HuH-7 (cell line): ENCODE measurements around the gene STK32C.
"Not testable (repeated sequence)": the region's sequence is repeated elsewhere in the genome, so short reads cannot be mapped to it uniquely, and the experiment has no call there.

Experiments used
- DNase-seq: peaks from one replicate; pipeline ENCODE4 v3.0.0; 2011; ENCODE audit warnings: low spot score

The STK32C gene

GRCh38 chr10:132301371-132302330 lies 6.1 kb downstream of the STK32C start:
- DNase-seq: no peak

GRCh38 chr10:132300582-132300981 lies 7.2 kb downstream of the STK32C start:
- DNase-seq: no peak

GRCh38 chr10:132299371-132300336 lies 8.1 kb downstream of the STK32C start:
- DNase-seq: no peak

- DNase-seq: no peak
These were observed 9.5 kb downstream of the STK32C start for GRCh38 chr10:132298038-132298881.

GRCh38 chr10:132297526-132297925 lies 10.2 kb downstream of the STK32C start:
- no peak for DNase-seq

- no peak for DNase-seq
These were observed 10.9 kb downstream of the STK32C start for GRCh38 chr10:132296666-132297443.

- DNase-seq: not testable (repeated sequence)
These were observed 12.3 kb downstream of the STK32C start for GRCh38 chr10:132295481-132295880.

- peak; percentile 86 for DNase-seq
These were observed 13.0 kb downstream of the STK32C start for GRCh38 chr10:132294561-132295318.

- DNase-seq: no peak
These were observed 13.8 kb downstream of the STK32C start for GRCh38 chr10:132293813-132294520.

GRCh38 chr10:132293201-132293812 lies 14.4 kb downstream of the STK32C start:
- no peak for DNase-seq

- DNase-seq: no peak
These were observed 15.2 kb downstream of the STK32C start for GRCh38 chr10:132292287-132293200.

GRCh38 chr10:132291826-132292225 lies 15.9 kb downstream of the STK32C start:
- DNase-seq: no peak

GRCh38 chr10:132290631-132291030 lies 17.1 kb downstream of the STK32C start:
- DNase-seq: no peak

- no peak for DNase-seq
These were observed 18.3 kb downstream of the STK32C start for GRCh38 chr10:132289439-132289838.

- DNase-seq: no peak
These were observed 24.0 kb downstream of the STK32C start for GRCh38 chr10:132283604-132284382.

GRCh38 chr10:132282667-132283603 lies 24.8 kb downstream of the STK32C start:
- no peak for DNase-seq
